ENCODE measurements around the gene HEYL. TPM values are rescaled to one million over a fixed set of nuclear protein-coding genes. Genes with fewer than 3 reads are reported as not detected.

The HEYL gene
- total RNA-seq, 1 donor from 2014 or later, result 1.3 TPM

GRCh38 chr1:39646232-39647081 lies 7.0 kb upstream of the HEYL start:
- no peak for DNase-seq (ENCODE audit: low read depth)
- no peak for TF ChIP-seq CTCF (conservative IDR thresholded peaks at IDR 0.05; ENCODE audit: low read depth, low read length)
- no peak overlapping the region for H3K4me3 ChIP-seq (ENCODE audit: low read depth, low read length)

- TF ChIP-seq CTCF (conservative IDR thresholded peaks at IDR 0.05; ENCODE audit: low read depth, low read length), result no peak
- no peak for DNase-seq (ENCODE audit: low read depth)
- H3K4me3 ChIP-seq (ENCODE audit: low read depth, low read length), result no peak overlapping the region
These were observed 6.1 kb upstream of the HEYL start for GRCh38 chr1:39645411-39646043.

- H3K4me3 ChIP-seq (ENCODE audit: low read depth, low read length), result no peak overlapping the region
- DNase-seq (ENCODE audit: low read depth), result no peak
- no peak for TF ChIP-seq CTCF (conservative IDR thresholded peaks at IDR 0.05; ENCODE audit: low read depth, low read length)
These were observed 4.3 kb upstream of the HEYL start for GRCh38 chr1:39643705-39644104.

- H3K4me3 ChIP-seq (ENCODE audit: low read depth, low read length), result no peak overlapping the region
- no peak for TF ChIP-seq CTCF (conservative IDR thresholded peaks at IDR 0.05; ENCODE audit: low read depth, low read length)
- no peak for DNase-seq (ENCODE audit: low read depth)
These were observed 3.4 kb upstream of the HEYL start for GRCh38 chr1:39642796-39643195.

GRCh38 chr1:39640861-39641260 lies 1.4 kb upstream of the HEYL start:
- TF ChIP-seq CTCF (conservative IDR thresholded peaks at IDR 0.05; ENCODE audit: low read depth, low read length), result no peak
- no peak for DNase-seq (ENCODE audit: low read depth)

GRCh38 chr1:39638965-39639304 lies 508 bp downstream of the HEYL start:
- DNase-seq (ENCODE audit: low read depth), result no peak
- peak overlapping the region; percentile 40 for H3K4me3 ChIP-seq (ENCODE audit: low read depth, low read length)
- no peak for TF ChIP-seq CTCF (conservative IDR thresholded peaks at IDR 0.05; ENCODE audit: low read depth, low read length)

More at GRCh38 chr1:39640861-39641260, 1.4 kb upstream of the HEYL start:
- H3K4me3 ChIP-seq (ENCODE audit: low read depth, low read length), result no peak overlapping the region
